Neural crest cell (in vitro differentiated cells): ENCODE results near the gene TYRO3. TPM values are rescaled to one million over a fixed set of nuclear protein-coding genes. Genes with fewer than 3 reads are reported as not detected.
"Not testable (repeated sequence)": the region's sequence is repeated elsewhere in the genome, so short reads cannot be mapped to it uniquely, and the experiment has no call there.

Experiments
- DNase-seq: peaks from one replicate; pipeline ENCODE4 v3.0.0; 2021; ENCODE audit warnings: low read depth, mixed read lengths, low spot score
- H3K27ac Mint-ChIP-seq: one replicate; pipeline ENCODE4 v1.8.0; 2021; ENCODE audit warnings: mild to moderate bottlenecking, mixed read lengths; ENCODE audit not compliant: unreplicated experiment
- H3K27me3 Mint-ChIP-seq: 2 replicates; pipeline ENCODE4 v1.8.0; 2021; ENCODE audit warnings: low read depth, mild to moderate bottlenecking, mixed read lengths
- H3K36me3 Mint-ChIP-seq: 2 replicates; pipeline ENCODE4 v1.8.0; 2021; ENCODE audit warnings: low read depth, mild to moderate bottlenecking, mixed read lengths
- H3K4me1 Mint-ChIP-seq: 2 replicates; pipeline ENCODE4 v1.8.0; 2021; ENCODE audit warnings: mixed read lengths
- H3K4me3 Mint-ChIP-seq: one replicate; pipeline ENCODE4 v1.8.0; 2021; ENCODE audit warnings: mild to moderate bottlenecking, mixed read lengths
- H3K9me3 Mint-ChIP-seq: 2 replicates; pipeline ENCODE4 v1.8.0; 2021; ENCODE audit warnings: mixed read lengths
- total RNA-seq: library from RNA; stranded (reverse); gene quantifications from 2 replicates; pipeline ENCODE4 v1.2.1, GENCODE V29; 2021
- TF ChIP-seq, protein P1 (sequence below): fragments of 200-600 bp; sonication (generic); conservative IDR thresholded peaks from 2 replicates; pipeline ENCODE4 v1.5.0; 2021; ENCODE audit warnings: antibody characterized with exemption, mild to moderate bottlenecking

Gene TYRO3
- total RNA-seq, 1 donor from 2014 or later = 71.7 TPM

DNA sequence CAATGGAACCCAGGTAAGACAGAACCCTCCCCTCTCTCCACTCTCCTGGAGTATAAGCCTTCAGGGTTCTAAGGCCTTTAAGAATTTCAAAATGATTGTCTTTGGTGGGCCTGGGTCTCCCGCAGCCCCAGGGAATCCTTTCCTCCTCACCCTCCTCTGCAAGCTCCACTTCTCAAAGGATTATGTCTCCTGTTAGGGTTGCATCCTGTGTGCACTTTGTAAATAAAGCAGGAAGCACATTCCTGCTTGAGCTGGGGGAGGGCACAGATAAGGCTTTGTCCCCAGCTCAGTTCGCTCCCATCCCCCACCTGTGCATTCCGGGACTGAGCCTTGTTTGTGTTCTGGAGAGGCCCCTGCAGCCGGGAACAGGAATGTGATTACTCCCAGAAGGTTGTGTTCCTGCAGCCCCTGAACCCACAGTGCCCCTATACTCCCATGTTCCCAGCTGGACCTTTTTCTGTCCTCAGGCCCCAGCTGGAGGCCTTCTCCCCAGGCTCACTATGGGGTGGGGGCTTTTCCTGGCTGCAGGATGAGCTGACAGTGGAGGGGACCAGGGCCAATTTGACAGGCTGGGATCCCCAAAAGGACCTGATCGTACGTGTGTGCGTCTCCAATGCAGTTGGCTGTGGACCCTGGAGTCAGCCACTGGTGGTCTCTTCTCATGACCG lies 9.5 kb downstream of the TYRO3 start:
- peak; percentile 54 for DNase-seq
- H3K4me1 Mint-ChIP-seq = peaks cover 52% of the 10 kb centered on the region
- peaks cover 2% of the 10 kb centered on the region for H3K36me3 Mint-ChIP-seq

DNA sequence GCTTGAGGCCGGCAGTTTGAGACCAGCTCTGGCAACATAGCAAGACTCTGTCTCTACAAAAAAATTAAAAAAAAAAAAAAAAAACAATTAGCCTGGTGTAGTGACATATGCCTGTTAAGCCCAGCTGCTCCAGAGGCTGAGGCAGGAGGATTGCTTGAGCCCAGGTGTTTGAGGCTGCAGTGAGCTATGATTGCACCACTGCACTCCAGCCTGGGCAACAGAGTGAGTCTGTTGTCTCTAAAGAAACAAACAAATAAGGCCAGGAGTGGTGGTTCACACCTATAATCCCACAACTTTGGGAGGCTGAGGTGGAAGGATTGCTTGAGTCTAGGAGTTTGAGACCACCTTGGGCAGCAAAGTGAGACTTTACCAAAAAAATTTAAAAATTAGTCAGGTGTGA lies 10.2 kb downstream of the TYRO3 start:
- not testable (repeated sequence) for H3K36me3 Mint-ChIP-seq, H3K27ac Mint-ChIP-seq, DNase-seq, H3K9me3 Mint-ChIP-seq, H3K27me3 Mint-ChIP-seq
- H3K4me3 Mint-ChIP-seq = peak overlapping the region; percentile 54
- peaks cover 45% of the 10 kb centered on the region for H3K4me1 Mint-ChIP-seq

More for the DNA sequence above, 9.5 kb downstream of the TYRO3 start:
- H3K9me3 Mint-ChIP-seq = no peaks in the 10 kb centered on the region
- TF ChIP-seq, protein P1, sequence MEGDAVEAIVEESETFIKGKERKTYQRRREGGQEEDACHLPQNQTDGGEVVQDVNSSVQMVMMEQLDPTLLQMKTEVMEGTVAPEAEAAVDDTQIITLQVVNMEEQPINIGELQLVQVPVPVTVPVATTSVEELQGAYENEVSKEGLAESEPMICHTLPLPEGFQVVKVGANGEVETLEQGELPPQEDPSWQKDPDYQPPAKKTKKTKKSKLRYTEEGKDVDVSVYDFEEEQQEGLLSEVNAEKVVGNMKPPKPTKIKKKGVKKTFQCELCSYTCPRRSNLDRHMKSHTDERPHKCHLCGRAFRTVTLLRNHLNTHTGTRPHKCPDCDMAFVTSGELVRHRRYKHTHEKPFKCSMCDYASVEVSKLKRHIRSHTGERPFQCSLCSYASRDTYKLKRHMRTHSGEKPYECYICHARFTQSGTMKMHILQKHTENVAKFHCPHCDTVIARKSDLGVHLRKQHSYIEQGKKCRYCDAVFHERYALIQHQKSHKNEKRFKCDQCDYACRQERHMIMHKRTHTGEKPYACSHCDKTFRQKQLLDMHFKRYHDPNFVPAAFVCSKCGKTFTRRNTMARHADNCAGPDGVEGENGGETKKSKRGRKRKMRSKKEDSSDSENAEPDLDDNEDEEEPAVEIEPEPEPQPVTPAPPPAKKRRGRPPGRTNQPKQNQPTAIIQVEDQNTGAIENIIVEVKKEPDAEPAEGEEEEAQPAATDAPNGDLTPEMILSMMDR = no peak
- H3K27me3 Mint-ChIP-seq = no peaks in the 10 kb centered on the region
- H3K27ac Mint-ChIP-seq = peak overlapping the region; percentile 99
- H3K4me3 Mint-ChIP-seq = peak overlapping the region; percentile 82

DNA sequence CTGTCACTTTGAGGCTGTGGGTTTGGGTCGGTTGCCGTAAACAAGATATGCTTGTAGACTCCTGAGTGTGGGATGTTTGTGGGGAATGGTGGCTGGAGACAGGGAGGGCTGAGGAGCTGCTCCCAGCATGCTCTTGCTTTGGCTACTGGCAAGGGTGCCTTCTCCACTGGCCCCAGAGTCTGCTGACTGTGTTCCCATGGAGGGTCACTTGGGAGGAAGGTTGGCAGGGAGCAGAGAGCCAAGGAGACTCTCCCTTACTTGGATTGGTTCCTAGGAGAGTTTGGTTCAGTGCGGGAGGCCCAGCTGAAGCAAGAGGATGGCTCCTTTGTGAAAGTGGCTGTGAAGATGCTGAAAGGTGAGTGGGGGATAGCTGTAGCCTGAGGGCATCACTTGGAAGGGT lies 11.8 kb downstream of the TYRO3 start:
- H3K9me3 Mint-ChIP-seq = no peaks in the 10 kb centered on the region
- H3K4me3 Mint-ChIP-seq = no peak overlapping the region
- H3K27me3 Mint-ChIP-seq = no peaks in the 10 kb centered on the region
- H3K4me1 Mint-ChIP-seq = peaks cover 34% of the 10 kb centered on the region
- TF ChIP-seq, protein P1 = no peak
- peaks cover 5% of the 10 kb centered on the region for H3K36me3 Mint-ChIP-seq
- DNase-seq = no peak
- peak overlapping the region; percentile 50 for H3K27ac Mint-ChIP-seq

DNA sequence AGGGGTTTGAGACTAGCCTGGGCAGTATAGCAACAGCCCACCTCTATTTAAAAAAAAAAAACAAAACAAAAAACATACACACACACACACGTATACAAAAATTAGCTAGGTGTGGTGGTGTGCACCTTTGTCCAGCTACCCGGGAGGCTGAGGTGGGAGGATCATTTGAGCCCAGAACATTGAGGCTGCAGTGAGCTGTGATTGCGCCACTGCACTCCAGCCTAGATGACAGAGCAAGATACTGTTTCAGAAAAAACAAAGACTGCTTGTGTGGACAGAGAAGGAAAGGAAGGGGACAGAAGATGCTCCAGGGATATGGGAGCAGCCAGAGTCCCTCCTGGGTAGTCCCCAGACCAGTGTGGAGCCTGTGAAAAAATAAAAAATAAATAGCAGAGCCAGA lies 12.9 kb downstream of the TYRO3 start:
- peaks cover 5% of the 10 kb centered on the region for H3K36me3 Mint-ChIP-seq
- H3K4me3 Mint-ChIP-seq = no peak overlapping the region
- peaks cover 27% of the 10 kb centered on the region for H3K4me1 Mint-ChIP-seq
- H3K27ac Mint-ChIP-seq = peak overlapping the region; percentile 71
- TF ChIP-seq, protein P1 = no peak
- H3K9me3 Mint-ChIP-seq = no peaks in the 10 kb centered on the region
- no peaks in the 10 kb centered on the region for H3K27me3 Mint-ChIP-seq
- DNase-seq = no peak

DNA sequence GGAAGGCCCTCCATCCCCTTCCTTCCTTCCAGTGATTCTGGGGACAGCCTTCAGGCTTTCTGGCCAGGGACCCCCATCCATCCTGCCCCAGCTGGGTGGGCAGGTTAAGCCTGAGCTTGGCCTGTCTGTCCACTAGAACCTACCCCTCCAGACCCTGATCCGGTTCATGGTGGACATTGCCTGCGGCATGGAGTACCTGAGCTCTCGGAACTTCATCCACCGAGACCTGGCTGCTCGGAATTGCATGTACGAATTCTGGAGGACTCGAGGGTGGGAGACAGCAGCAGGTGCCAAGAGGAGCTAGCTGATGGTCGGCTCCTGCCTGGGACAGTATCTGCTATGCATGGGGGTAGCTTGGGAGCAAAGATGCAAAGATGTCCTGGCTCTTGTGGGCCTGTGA lies 13.9 kb downstream of the TYRO3 start:
- no peak for DNase-seq
- TF ChIP-seq, protein P1 = no peak
- Mint-ChIP-seq H3K36me3 (peaks cover 5% of the 10 kb centered on the region), H3K27me3 (no peaks in the 10 kb centered on the region), H3K27ac (no peak overlapping the region), H3K4me3 (no peak overlapping the region), H3K4me1 (peaks cover 18% of the 10 kb centered on the region), H3K9me3 (no peaks in the 10 kb centered on the region)

DNA sequence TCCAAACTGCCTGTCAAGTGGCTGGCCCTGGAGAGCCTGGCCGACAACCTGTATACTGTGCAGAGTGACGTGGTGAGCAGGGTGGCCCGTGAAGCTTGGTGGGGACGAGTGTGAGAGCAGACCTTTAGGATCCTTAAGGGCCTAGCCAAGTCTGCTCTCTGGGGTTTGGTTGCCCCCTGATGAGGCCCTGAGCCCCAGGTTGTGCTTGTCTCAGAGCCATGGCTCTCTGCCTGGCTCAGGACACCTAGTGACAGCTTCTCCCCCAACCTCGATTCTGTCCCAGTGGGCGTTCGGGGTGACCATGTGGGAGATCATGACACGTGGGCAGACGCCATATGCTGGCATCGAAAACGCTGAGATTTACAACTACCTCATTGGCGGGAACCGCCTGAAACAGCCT lies 14.4 kb downstream of the TYRO3 start:
- DNase-seq = no peak
- Mint-ChIP-seq H3K36me3 (peaks cover 5% of the 10 kb centered on the region), H3K27ac (no peak overlapping the region), H3K4me1 (peaks cover 13% of the 10 kb centered on the region), H3K4me3 (no peak overlapping the region), H3K27me3 (no peaks in the 10 kb centered on the region), H3K9me3 (no peaks in the 10 kb centered on the region)
- TF ChIP-seq, protein P1 = no peak
